Effector CD4-positive, alpha-beta T cell (primary cell): ENCODE results near the gene HINT1.
A peak's percentile ranks its signal among the peaks of the same experiment; 100 is the strongest.

Experiments
- DNase-seq: peaks from one replicate; pipeline ENCODE4 v3.0.0-alpha.2; 2020

HINT1 gene

DNA sequence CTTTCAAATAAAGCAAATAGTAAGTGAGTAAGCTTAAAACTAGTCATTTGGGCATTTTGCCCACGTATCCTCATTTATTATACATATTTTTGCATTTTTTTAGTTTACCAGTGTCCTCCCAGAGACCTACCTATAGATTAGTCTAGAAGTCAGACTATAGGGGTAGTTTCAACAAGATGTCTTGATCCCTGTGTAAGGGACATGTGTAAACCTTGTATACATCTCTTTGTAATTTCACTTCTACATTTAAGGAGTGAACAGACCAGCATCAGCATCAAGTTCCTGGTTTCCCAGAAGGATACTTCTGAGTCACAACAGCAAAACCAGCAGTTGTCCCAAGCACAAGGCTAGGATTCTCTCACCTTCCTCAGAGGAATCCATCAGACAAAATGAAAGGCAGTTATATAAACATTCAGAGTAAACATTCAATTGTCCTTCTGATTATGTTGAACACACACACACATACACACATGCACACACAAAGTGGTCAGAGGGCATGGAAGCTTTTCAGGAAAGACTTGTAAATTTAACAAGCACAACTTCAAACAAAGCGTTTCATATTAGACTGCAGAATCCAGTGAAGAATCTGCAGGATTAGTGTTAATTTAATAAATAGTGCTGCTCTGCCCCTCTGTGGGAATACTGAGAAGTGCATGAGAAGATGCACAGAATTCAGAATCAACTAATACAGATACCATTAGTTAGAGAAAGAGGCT lies 55.4 kb downstream of the HINT1 start:
- DNase-seq, result peak; percentile 9
